Spleen (tissue), 11 donors: Measurements from ENCODE around the gene TROAP. TPM values are rescaled to one million over a fixed set of nuclear protein-coding genes. Genes with fewer than 3 reads are reported as not detected.

Source experiments
- DNase-seq: peaks from one replicate; pipeline ENCODE4 v3.0.0-alpha.2; 2020
- H3K27ac ChIP-seq, 8 donors: fragments of 200-600 bp; sonication (generic) in 7 of 8; 1 replicate in 4 of 8; 2 replicates in 4 of 8; pipeline versions ENCODE4 v1.5.0 to v1.8.0; 2016 to 2021; ENCODE audit warnings: inconsistent platforms in 4 of 8, mild to moderate bottlenecking in 4 of 8, moderate library complexity in 1 of 8
- H3K27me3 ChIP-seq, 7 donors: fragments of 200-600 bp; sonication (generic) in 6 of 7; replicated peaks in 1 of 7; 1 replicate in 4 of 7; 2 replicates in 3 of 7; pipeline versions ENCODE4 v1.5.0 to v1.8.0; 2016 to 2021; ENCODE audit warnings: inconsistent platforms in 3 of 7, mild to moderate bottlenecking in 1 of 7
- H3K36me3 ChIP-seq, 6 donors: fragments of 200-600 bp; sonication (generic) in 5 of 6; 1 replicate in 4 of 6; 2 replicates in 2 of 6; pipeline versions ENCODE4 v1.5.0 to v1.8.0; 2016 to 2021; ENCODE audit warnings: inconsistent platforms in 2 of 6
- H3K4me1 ChIP-seq, 6 donors: fragments of 200-600 bp; sonication (generic) in 5 of 6; 1 replicate in 3 of 6; 2 replicates in 3 of 6; pipeline versions ENCODE4 v1.5.0 to v1.8.0; 2016 to 2021; ENCODE audit warnings: inconsistent platforms in 3 of 6
- H3K4me3 ChIP-seq, 8 donors: fragments of 200-600 bp; sonication (generic) in 7 of 8; 1 replicate in 4 of 8; 2 replicates in 4 of 8; pipeline versions ENCODE4 v1.5.0 to v1.8.0; 2016 to 2021; ENCODE audit warnings: inconsistent platforms in 4 of 8, mild to moderate bottlenecking in 4 of 8, moderate library complexity in 2 of 8
- H3K9me3 ChIP-seq, 8 donors: fragments of 200-600 bp; sonication (generic) in 7 of 8; 1 replicate in 4 of 8; 2 replicates in 4 of 8; pipeline versions ENCODE4 v1.5.0 to v1.8.0; 2016 to 2021; ENCODE audit warnings: inconsistent platforms in 4 of 8
- CTCF ChIP-seq, 11 experiments: fragments of 200-600 bp in 7 of 11; fragments of 450-650 bp in 4 of 11; sonication (generic) in 4 of 11; IDR thresholded peaks in 8 of 11; conservative IDR thresholded peaks in 3 of 11; 1 replicate in 7 of 11; 2 replicates in 4 of 11; pipeline versions ENCODE4 v1.4.0 to v1.8.0; 2016 to 2021; ENCODE audit warnings: antibody characterized with exemption in 11 of 11, inconsistent platforms in 4 of 11, mild to moderate bottlenecking in 1 of 11
- POLR2A ChIP-seq, 3 donors: fragments of 450-650 bp; IDR thresholded peaks; one replicate each; pipeline ENCODE4 v1.5.1; 2017; ENCODE audit warnings: antibody characterized with exemption in 3 of 3, mild to moderate bottlenecking in 1 of 3
- POLR2AphosphoS5 ChIP-seq, 3 donors: sonication (generic); formaldehyde crosslinking; IDR thresholded peaks; one replicate each; pipeline ENCODE4 v1.5.1; 2017; ENCODE audit warnings: antibody characterized with exemption in 3 of 3
- WGBS, 5 donors: extraction: QIAGEN DNeasy Blood & Tissue Kit in 3 of 5; methylation state at CpG; one replicate each; pipeline versions ENCODE4 v1.1.5 to v1.1.7; 2013 to 2018; 5-methylcytosine and 5-hydroxymethylcytosine counted together
- intact Hi-C: fragments of 100-400 bp; cut with DNase I; formaldehyde crosslinking; loops from one replicate; pipeline ENCODE4 v1.15.0; 2023; ENCODE audit warnings: low total_unique reads
- polyA plus RNA-seq, 3 donors: library from polyadenylated mRNA; stranded (reverse); fragments of 200-250 nt; gene quantifications; one replicate each; pipeline ENCODE4 v1.2.1, GENCODE V29; 2013
- total RNA-seq, 7 donors: library from RNA; depleted of rRNA in 3 of 7; stranded (reverse); fragments of >200 nt in 3 of 7; fragmentation: NEBNext Ultra II Directional in 4 of 7; extraction: Animal tissue kit (Norgen Biotek cat#: 25700) in 4 of 7; gene quantifications; one replicate each; pipeline versions ENCODE4 v1.1.0 to v1.2.1, GENCODE V29; 2016 to 2021
- donor health status: healthy with polysubstance abuse.
- donor health status: DM: no; HTN: no; CAD: no; lungs with moderate emphysema.
- donor health status: DM: no; HTN: no; CAD: no.
- donor health status: Bipolar disorder and iron deficiency.
- donor health status: healthy.
- donor health status: DM: no; HTN: no; CAD: no.
- donor health status: DM: yes; HTN: yes; CAD: no.

The TROAP gene
- total and polyA plus RNA-seq, 10 donors, result 2.5 to 11.9 (median 4.4) TPM

GRCh38 chr12:49345051-49345824, 22.2 kb downstream of the TROAP start:
- intact Hi-C loops, result no loop called here
- 1 to 7% (median 2%) methylated on average over 30 to 70 of the region's 70 CpGs for WGBS, 5 donors
- H3K27ac ChIP-seq, result no peak overlapping the region
- no peaks in the 10 kb centered on the region for H3K36me3 ChIP-seq
- TF ChIP-seq POLR2AphosphoS5 (IDR thresholded peaks at IDR 0.05) (no peak), POLR2A (IDR thresholded peaks at IDR 0.05) (no peak), CTCF (IDR thresholded peaks at IDR 0.05 in 8 of 11, conservative IDR thresholded peaks at IDR 0.05 in 3 of 11) (no peak)
- peaks cover 23 to 98% (median 72%) of the 10 kb centered on the region in 7 donors for H3K27me3 ChIP-seq
- no peak for DNase-seq
- peak overlapping the region in 6 of 8 donors; percentile 19 to 65 (median 34) for H3K4me3 ChIP-seq
- no peaks in the 10 kb centered on the region for H3K9me3 ChIP-seq
- H3K4me1 ChIP-seq, result peaks cover 48 to 72% (median 63%) of the 10 kb centered on the region in 6 donors

- Histone ChIP-seq H3K9me3 (no peaks in the 10 kb centered on the region), H3K36me3 (no peaks in the 10 kb centered on the region), H3K27me3 (peaks cover 23 to 100% (median 76%) of the 10 kb centered on the region in 7 donors), H3K27ac (no peak overlapping the region), H3K4me3 (peak overlapping the region in 7 of 8 donors; percentile 5 to 65 (median 29)), H3K4me1 (peaks cover 48 to 72% (median 63%) of the 10 kb centered on the region in 6 donors)
- intact Hi-C loops, result no loop called here
- no peak for DNase-seq
- 2 to 3% (median 2%) methylated on average over 56 to 61 of the region's 61 CpGs for WGBS, 5 donors
- TF ChIP-seq POLR2AphosphoS5 (IDR thresholded peaks at IDR 0.05) (no peak), POLR2A (IDR thresholded peaks at IDR 0.05) (no peak), CTCF (IDR thresholded peaks at IDR 0.05 in 8 of 11, conservative IDR thresholded peaks at IDR 0.05 in 3 of 11) (no peak)
Observed at GRCh38 chr12:49345825-49346658, 23.0 kb downstream of the TROAP start.

GRCh38 chr12:49346659-49347310, 23.7 kb downstream of the TROAP start, which contains the start of gene DNAJC22:
Gene DNAJC22 (plus strand): TSS chr12:49346888. CDS start chr12:49348873, 1,985 bp downstream.
- Histone ChIP-seq H3K27me3 (peaks cover 23 to 100% (median 83%) of the 10 kb centered on the region in 7 donors), H3K4me3 (peak within 1 kb of the TSS; percentile 5 to 65 (median 27)), H3K36me3 (no peaks in the 10 kb centered on the region), H3K9me3 (no peaks in the 10 kb centered on the region), H3K4me1 (peaks cover 48 to 67% (median 60%) of the 10 kb centered on the region in 6 donors), H3K27ac (no peak within 1 kb of the TSS)
- DNase-seq, result no peak
- WGBS, 5 donors, result 1% methylated on average over 41 to 47 of the region's 47 CpGs
- TF ChIP-seq POLR2AphosphoS5 (IDR thresholded peaks at IDR 0.05) (no peak), CTCF (IDR thresholded peaks at IDR 0.05 in 8 of 11, conservative IDR thresholded peaks at IDR 0.05 in 3 of 11) (no peak), POLR2A (IDR thresholded peaks at IDR 0.05) (no peak)
- intact Hi-C loops, result no loop called here
